Esophagus muscularis mucosa (tissue), 4 donors: Measurements from ENCODE around the gene CRYZL1.

Experiments used
- EP300 ChIP-seq: sonication (generic); formaldehyde crosslinking; IDR thresholded peaks from one replicate; pipeline ENCODE4 v1.6.1; 2017; ENCODE audit warnings: antibody characterized with exemption
- POLR2A ChIP-seq: fragments of 450-650 bp; IDR thresholded peaks from one replicate; pipeline ENCODE4 v1.6.1; 2017; ENCODE audit warnings: antibody characterized with exemption, moderate library complexity, mild to moderate bottlenecking, low read depth
- POLR2AphosphoS5 ChIP-seq, 2 donors: sonication (generic); formaldehyde crosslinking; IDR thresholded peaks; one replicate each; pipeline ENCODE4 v1.6.1; 2017; ENCODE audit warnings: antibody characterized with exemption in 2 of 2
- TF ChIP-seq, protein P1 (sequence below), 3 experiments: fragments of 200-600 bp in 2 of 3; fragments of 450-650 bp in 1 of 3; sonication (generic) in 2 of 3; IDR thresholded peaks; one replicate each; pipeline ENCODE4 v1.5.1; 2017 to 2019; ENCODE audit warnings: antibody characterized with exemption in 3 of 3, mild to moderate bottlenecking in 2 of 3, moderate library complexity in 1 of 3

DNA sequence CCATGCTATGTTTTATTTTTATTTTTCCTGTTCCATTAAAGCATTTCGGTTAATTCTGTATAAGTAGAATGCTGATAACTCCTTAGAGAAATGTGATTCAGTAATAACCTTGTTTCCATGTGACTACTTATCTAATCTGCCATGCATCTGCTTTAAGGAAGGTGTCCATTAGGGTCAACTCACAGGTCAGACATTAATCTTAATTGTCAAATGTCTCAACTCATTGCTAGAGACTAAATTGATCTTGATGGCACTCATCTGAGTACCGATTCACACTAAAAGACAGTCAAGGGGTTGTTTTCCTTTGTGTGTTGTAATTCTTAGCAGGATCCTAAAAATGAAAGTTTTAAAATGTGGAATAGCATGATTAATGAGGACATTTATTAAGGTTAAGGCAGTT, 42.5 kb upstream of the CRYZL1 start:
- TF ChIP-seq, protein P1, sequence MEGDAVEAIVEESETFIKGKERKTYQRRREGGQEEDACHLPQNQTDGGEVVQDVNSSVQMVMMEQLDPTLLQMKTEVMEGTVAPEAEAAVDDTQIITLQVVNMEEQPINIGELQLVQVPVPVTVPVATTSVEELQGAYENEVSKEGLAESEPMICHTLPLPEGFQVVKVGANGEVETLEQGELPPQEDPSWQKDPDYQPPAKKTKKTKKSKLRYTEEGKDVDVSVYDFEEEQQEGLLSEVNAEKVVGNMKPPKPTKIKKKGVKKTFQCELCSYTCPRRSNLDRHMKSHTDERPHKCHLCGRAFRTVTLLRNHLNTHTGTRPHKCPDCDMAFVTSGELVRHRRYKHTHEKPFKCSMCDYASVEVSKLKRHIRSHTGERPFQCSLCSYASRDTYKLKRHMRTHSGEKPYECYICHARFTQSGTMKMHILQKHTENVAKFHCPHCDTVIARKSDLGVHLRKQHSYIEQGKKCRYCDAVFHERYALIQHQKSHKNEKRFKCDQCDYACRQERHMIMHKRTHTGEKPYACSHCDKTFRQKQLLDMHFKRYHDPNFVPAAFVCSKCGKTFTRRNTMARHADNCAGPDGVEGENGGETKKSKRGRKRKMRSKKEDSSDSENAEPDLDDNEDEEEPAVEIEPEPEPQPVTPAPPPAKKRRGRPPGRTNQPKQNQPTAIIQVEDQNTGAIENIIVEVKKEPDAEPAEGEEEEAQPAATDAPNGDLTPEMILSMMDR (IDR thresholded peaks at IDR 0.05), result no peak
- TF ChIP-seq POLR2A (no peak), EP300 (no peak), POLR2AphosphoS5 (IDR thresholded peaks at IDR 0.05) (no peak)
